ENCODE data around the gene RAB11FIP5.

GRCh38 chr2:73080321-73081131 is 32.2 kb downstream of the RAB11FIP5 start:
- TF ChIP-seq, protein P1, sequence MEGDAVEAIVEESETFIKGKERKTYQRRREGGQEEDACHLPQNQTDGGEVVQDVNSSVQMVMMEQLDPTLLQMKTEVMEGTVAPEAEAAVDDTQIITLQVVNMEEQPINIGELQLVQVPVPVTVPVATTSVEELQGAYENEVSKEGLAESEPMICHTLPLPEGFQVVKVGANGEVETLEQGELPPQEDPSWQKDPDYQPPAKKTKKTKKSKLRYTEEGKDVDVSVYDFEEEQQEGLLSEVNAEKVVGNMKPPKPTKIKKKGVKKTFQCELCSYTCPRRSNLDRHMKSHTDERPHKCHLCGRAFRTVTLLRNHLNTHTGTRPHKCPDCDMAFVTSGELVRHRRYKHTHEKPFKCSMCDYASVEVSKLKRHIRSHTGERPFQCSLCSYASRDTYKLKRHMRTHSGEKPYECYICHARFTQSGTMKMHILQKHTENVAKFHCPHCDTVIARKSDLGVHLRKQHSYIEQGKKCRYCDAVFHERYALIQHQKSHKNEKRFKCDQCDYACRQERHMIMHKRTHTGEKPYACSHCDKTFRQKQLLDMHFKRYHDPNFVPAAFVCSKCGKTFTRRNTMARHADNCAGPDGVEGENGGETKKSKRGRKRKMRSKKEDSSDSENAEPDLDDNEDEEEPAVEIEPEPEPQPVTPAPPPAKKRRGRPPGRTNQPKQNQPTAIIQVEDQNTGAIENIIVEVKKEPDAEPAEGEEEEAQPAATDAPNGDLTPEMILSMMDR (IDR thresholded peaks at IDR 0.05), result no peak
- TF ChIP-seq POLR2A (IDR thresholded peaks at IDR 0.05), result no peak
